ENCODE data around the gene KCTD5. TPM values are rescaled to one million over a fixed set of nuclear protein-coding genes. Genes with fewer than 3 reads are reported as not detected.
"Not testable (repeated sequence)": the region's sequence is repeated elsewhere in the genome, so short reads cannot be mapped to it uniquely, and the experiment has no call there.

The KCTD5 gene
- total RNA-seq, 1 experiment from 2014 or later, result 71.6 TPM

GRCh38 chr16:2711370-2712062 is 29.2 kb downstream of the KCTD5 start:
- H3K36me3 ChIP-seq, result peaks cover 24% of the 10 kb centered on the region
- H3K9me3 ChIP-seq, result no peaks in the 10 kb centered on the region
- no peak overlapping the region for H3K4me3 ChIP-seq
- H3K27me3 ChIP-seq, result no peaks in the 10 kb centered on the region
- DNase-seq, result no peak

- Histone ChIP-seq H3K9me3 (no peaks in the 10 kb centered on the region), H3K36me3 (peaks cover 24% of the 10 kb centered on the region), H3K4me3 (no peak overlapping the region), H3K27me3 (no peaks in the 10 kb centered on the region)
- no peak for DNase-seq
Observed at GRCh38 chr16:2712063-2712441, 29.7 kb downstream of the KCTD5 start.

GRCh38 chr16:2712546-2712945 is 30.2 kb downstream of the KCTD5 start:
- Histone ChIP-seq H3K27me3 (no peaks in the 10 kb centered on the region), H3K9me3 (no peaks in the 10 kb centered on the region), H3K4me3 (no peak overlapping the region), H3K36me3 (peaks cover 19% of the 10 kb centered on the region)
- no peak for DNase-seq

GRCh38 chr16:2713523-2713922 is 31.2 kb downstream of the KCTD5 start:
- no peaks in the 10 kb centered on the region for H3K9me3 ChIP-seq
- H3K27me3 ChIP-seq, result no peaks in the 10 kb centered on the region
- no peak for DNase-seq
- H3K4me3 ChIP-seq, result no peak overlapping the region
- H3K36me3 ChIP-seq, result peaks cover 9% of the 10 kb centered on the region

- Histone ChIP-seq H3K9me3 (no peaks in the 10 kb centered on the region), H3K27me3 (no peaks in the 10 kb centered on the region), H3K36me3 (peaks cover 3% of the 10 kb centered on the region), H3K4me3 (no peak overlapping the region)
- no peak for DNase-seq
Observed at GRCh38 chr16:2713985-2714774, 31.9 kb downstream of the KCTD5 start.

- H3K27me3 ChIP-seq, result no peaks in the 10 kb centered on the region
- no peak for DNase-seq
- no peaks in the 10 kb centered on the region for H3K9me3 ChIP-seq
- H3K36me3 ChIP-seq, result no peaks in the 10 kb centered on the region; the same call in 1 of the 2 replicates
- H3K4me3 ChIP-seq, result no peak overlapping the region
Observed at GRCh38 chr16:2715064-2715463, 32.7 kb downstream of the KCTD5 start.

- H3K36me3 ChIP-seq, result no peaks in the 10 kb centered on the region
- H3K27me3 ChIP-seq, result no peaks in the 10 kb centered on the region
- H3K9me3 ChIP-seq, result no peaks in the 10 kb centered on the region
- H3K4me3 ChIP-seq, result no peak overlapping the region
- DNase-seq, result no peak
Observed at GRCh38 chr16:2715519-2715918, 33.2 kb downstream of the KCTD5 start.

- DNase-seq, result no peak
- H3K36me3 ChIP-seq, result no peaks in the 10 kb centered on the region
- H3K9me3 ChIP-seq, result no peaks in the 10 kb centered on the region
- no peaks in the 10 kb centered on the region for H3K27me3 ChIP-seq
- H3K4me3 ChIP-seq, result no peak overlapping the region
Observed at GRCh38 chr16:2715966-2716885, 33.9 kb downstream of the KCTD5 start.

- no peak for DNase-seq
- no peaks in the 10 kb centered on the region for H3K9me3 ChIP-seq
- no peak overlapping the region for H3K4me3 ChIP-seq
- H3K36me3 ChIP-seq, result no peaks in the 10 kb centered on the region
- no peaks in the 10 kb centered on the region for H3K27me3 ChIP-seq
Observed at GRCh38 chr16:2716948-2717347, 34.6 kb downstream of the KCTD5 start.

- no peak for DNase-seq
- Histone ChIP-seq H3K36me3 (no peaks in the 10 kb centered on the region), H3K9me3 (no peaks in the 10 kb centered on the region), H3K4me3 (no peak overlapping the region), H3K27me3 (no peaks in the 10 kb centered on the region)
Observed at GRCh38 chr16:2717383-2718263, 35.3 kb downstream of the KCTD5 start.

- Histone ChIP-seq H3K27me3 (no peaks in the 10 kb centered on the region), H3K4me3 (no peak overlapping the region), H3K36me3 (no peaks in the 10 kb centered on the region), H3K9me3 (no peaks in the 10 kb centered on the region)
- no peak for DNase-seq
Observed at GRCh38 chr16:2719328-2720063, 37.2 kb downstream of the KCTD5 start.

GRCh38 chr16:2720064-2720457 is 37.7 kb downstream of the KCTD5 start, which contains the start of gene PRSS27:
PRSS27 (minus strand) TSS chr16:2720224; CDS start chr16:2720160, 64 bp downstream.
- no peaks in the 10 kb centered on the region for H3K9me3 ChIP-seq
- no peaks in the 10 kb centered on the region for H3K36me3 ChIP-seq
- peak within 1 kb of the TSS; percentile 66 for H3K4me3 ChIP-seq
- H3K27me3 ChIP-seq, result no peaks in the 10 kb centered on the region
- DNase-seq, result no peak

GRCh38 chr16:2720719-2721633 is 38.7 kb downstream of the KCTD5 start:
- H3K36me3 ChIP-seq, result no peaks in the 10 kb centered on the region
- no peaks in the 10 kb centered on the region for H3K9me3 ChIP-seq
- peak; percentile 93 for DNase-seq
- H3K4me3 ChIP-seq, result peak overlapping the region; percentile 66
- H3K27me3 ChIP-seq, result no peaks in the 10 kb centered on the region

GRCh38 chr16:2721634-2722173 is 39.4 kb downstream of the KCTD5 start:
- DNase-seq, H3K9me3 ChIP-seq, H3K36me3 ChIP-seq, H3K27me3 ChIP-seq: not testable (repeated sequence)
- H3K4me3 ChIP-seq, result peak overlapping the region; percentile 66
